Right lobe of liver (tissue), 6 donors: ENCODE data around the gene DOCK7. TPM values are rescaled to one million over a fixed set of nuclear protein-coding genes. Genes with fewer than 3 reads are reported as not detected.

Source experiments
- ATAC-seq, 4 donors: fragments of 200-7000 bp; cut with Tn5 transposase; one replicate each; pipeline ENCODE4 v1.9.1; 2020; ENCODE audit warnings: mild to moderate bottlenecking in 4 of 4, moderate library complexity in 4 of 4
- DNase-seq, 3 donors: peaks; one replicate each; pipeline ENCODE4 v3.0.0-alpha.2; 2020
- H3K27ac ChIP-seq, 3 donors: fragments of 200-600 bp; one replicate each; pipeline ENCODE4 v1.8.0; 2022
- H3K27me3 ChIP-seq, 2 donors: fragments of 200-600 bp; one replicate each; pipeline ENCODE4 v1.8.0; 2022
- H3K36me3 ChIP-seq, 4 donors: fragments of 200-600 bp; sonication (generic) in 1 of 4; one replicate each; pipeline versions ENCODE4 v1.5.1 to v1.8.0; 2017 to 2022; ENCODE audit warnings: control low read depth in 1 of 4
- H3K4me1 ChIP-seq, 4 donors: fragments of 200-600 bp; sonication (generic) in 1 of 4; one replicate each; pipeline versions ENCODE4 v1.5.1 to v1.8.0; 2017 to 2022; ENCODE audit warnings: control low read depth in 1 of 4
- H3K4me3 ChIP-seq, 3 donors: fragments of 200-600 bp; one replicate each; pipeline ENCODE4 v1.8.0; 2022
- H3K9me3 ChIP-seq, 4 donors: fragments of 200-600 bp; sonication (generic) in 1 of 4; one replicate each; pipeline versions ENCODE4 v1.5.1 to v1.8.0; 2017 to 2022; ENCODE audit warnings: control low read depth in 1 of 4
- POLR2A ChIP-seq: fragments of 450-650 bp; IDR thresholded peaks from one replicate; pipeline ENCODE4 v1.6.1; 2017; ENCODE audit warnings: antibody characterized with exemption, mild to moderate bottlenecking
- WGBS: methylation state at CpG from one replicate; pipeline ENCODE4 v1.1.6; 2018; ENCODE audit warnings: low coverage, low lambda C conversion rate; ENCODE audit not compliant: insufficient coverage; ENCODE audit errors: missing lambda C conversion rate; 5-methylcytosine and 5-hydroxymethylcytosine counted together
- intact Hi-C, 2 donors: fragments of 100-400 bp; cut with DNase I; formaldehyde crosslinking; loops; one replicate each; pipeline versions ENCODE4 v1.11.2 to v1.14.1; 2022
- total RNA-seq, 6 experiments: library from RNA; depleted of rRNA in 2 of 6; stranded (reverse); fragments of >200 nt in 2 of 6; fragmentation: NEBNext Ultra II Directional in 3 of 6; extraction: Animal tissue kit (Norgen Biotek cat#: 25700) in 3 of 6; gene quantifications; one replicate each; pipeline versions ENCODE4 v1.1.0 to v1.2.4, GENCODE V29; 2016 to 2023
- TF ChIP-seq, protein P1 (sequence below), 4 donors: fragments of 200-600 bp in 3 of 4; fragments of 450-650 bp in 1 of 4; IDR thresholded peaks; one replicate each; pipeline versions ENCODE4 v1.5.1 to v1.8.0; 2016 to 2022; ENCODE audit warnings: antibody characterized with exemption in 4 of 4, mild to moderate bottlenecking in 2 of 4
- donor health status: DM: no; HTN: yes; CAD: no.
- donor health status: DM: no; HTN: no; CAD: no.
- donor health status: DM: no; HTN: no; CAD: no.
- donor health status: DM: no; HTN: yes; CAD: no.
- donor health status: DM: no; HTN: yes; CAD: no.

Gene DOCK7
- total RNA-seq, 6 experiments from 2014 or later, result 14.1 to 28.4 (median 20.1) TPM

DNA sequence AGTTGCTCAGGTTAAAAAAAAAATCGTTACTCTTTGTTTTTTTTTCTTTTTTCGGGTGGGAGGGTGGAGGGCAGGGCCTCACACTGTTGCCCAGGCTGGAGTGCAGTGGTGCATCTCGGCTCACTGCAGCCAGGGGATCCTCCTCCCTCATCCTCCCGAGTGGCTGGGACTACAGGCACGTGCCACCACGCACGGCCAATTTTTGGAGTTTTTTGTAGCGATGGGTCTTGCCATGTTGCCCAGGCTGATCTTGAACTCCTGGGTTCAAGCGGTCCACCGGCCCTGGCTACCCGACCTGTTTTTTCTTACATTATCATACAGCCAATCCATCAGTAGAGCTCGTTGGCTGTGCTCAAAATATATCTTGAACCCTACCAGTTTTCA is 253.6 kb downstream of the DOCK7 start:
- Histone ChIP-seq H3K9me3 (no peaks in the 10 kb centered on the region), H3K36me3 (no peaks in the 10 kb centered on the region), H3K4me1 (peaks cover 0 to 18% (median 4%) of the 10 kb centered on the region in 4 donors), H3K27ac (no peak overlapping the region), H3K27me3 (no peaks in the 10 kb centered on the region), H3K4me3 (no peak overlapping the region)
- intact Hi-C loops, result no loop called here
- WGBS, result 71% methylated on average over 3 of the region's 12 CpGs
- ATAC-seq (no peak), DNase-seq (no peak)
- TF ChIP-seq POLR2A, result no peak
- TF ChIP-seq, protein P1, sequence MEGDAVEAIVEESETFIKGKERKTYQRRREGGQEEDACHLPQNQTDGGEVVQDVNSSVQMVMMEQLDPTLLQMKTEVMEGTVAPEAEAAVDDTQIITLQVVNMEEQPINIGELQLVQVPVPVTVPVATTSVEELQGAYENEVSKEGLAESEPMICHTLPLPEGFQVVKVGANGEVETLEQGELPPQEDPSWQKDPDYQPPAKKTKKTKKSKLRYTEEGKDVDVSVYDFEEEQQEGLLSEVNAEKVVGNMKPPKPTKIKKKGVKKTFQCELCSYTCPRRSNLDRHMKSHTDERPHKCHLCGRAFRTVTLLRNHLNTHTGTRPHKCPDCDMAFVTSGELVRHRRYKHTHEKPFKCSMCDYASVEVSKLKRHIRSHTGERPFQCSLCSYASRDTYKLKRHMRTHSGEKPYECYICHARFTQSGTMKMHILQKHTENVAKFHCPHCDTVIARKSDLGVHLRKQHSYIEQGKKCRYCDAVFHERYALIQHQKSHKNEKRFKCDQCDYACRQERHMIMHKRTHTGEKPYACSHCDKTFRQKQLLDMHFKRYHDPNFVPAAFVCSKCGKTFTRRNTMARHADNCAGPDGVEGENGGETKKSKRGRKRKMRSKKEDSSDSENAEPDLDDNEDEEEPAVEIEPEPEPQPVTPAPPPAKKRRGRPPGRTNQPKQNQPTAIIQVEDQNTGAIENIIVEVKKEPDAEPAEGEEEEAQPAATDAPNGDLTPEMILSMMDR (IDR thresholded peaks at IDR 0.05), result no peak

DNA sequence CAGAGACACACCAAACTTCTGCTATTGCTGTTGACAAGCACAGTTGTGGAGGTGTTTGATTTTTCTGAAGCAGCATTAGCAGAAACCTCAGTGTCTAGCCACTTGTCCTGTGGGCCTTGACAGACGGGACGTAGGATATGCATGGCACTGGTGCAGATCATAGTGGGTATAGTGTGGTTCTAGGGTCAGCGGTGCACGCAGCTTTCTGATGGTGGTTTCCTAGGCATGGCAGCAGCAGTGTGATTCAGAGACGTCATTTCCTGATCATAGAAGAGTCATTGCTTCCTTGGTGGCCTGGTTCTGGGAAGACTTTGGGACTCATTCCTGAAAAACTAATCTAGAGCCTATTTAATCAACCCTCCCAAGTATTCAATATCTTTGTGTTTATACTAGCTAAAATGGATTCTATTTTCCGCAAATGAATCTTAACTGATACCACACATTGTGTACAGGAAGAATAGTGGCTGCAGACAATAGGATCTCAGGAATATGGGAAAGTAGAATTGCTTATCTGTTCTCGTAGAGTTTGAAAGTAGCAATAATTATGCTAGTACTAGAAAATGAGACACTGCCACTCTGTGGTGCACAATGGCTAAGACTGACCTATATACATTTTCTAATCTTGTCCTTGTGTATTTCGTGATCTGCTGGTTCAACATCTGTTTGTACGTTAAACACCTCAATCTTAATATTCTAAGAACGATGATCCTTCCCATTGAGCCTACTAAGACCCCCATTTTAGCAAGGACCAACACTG is 254.1 kb downstream of the DOCK7 start:
- intact Hi-C loops, result no loop called here
- no peak for DNase-seq
- 72% methylated on average over 8 of the region's 10 CpGs for WGBS
- ATAC-seq, result no peak
- Histone ChIP-seq H3K36me3 (no peaks in the 10 kb centered on the region), H3K4me1 (peaks cover 0 to 13% (median 4%) of the 10 kb centered on the region in 4 donors), H3K27ac (no peak overlapping the region), H3K4me3 (no peak overlapping the region), H3K9me3 (no peaks in the 10 kb centered on the region), H3K27me3 (no peaks in the 10 kb centered on the region)
- TF ChIP-seq POLR2A, result no peak
- TF ChIP-seq, protein P1 (IDR thresholded peaks at IDR 0.05), result no peak

DNA sequence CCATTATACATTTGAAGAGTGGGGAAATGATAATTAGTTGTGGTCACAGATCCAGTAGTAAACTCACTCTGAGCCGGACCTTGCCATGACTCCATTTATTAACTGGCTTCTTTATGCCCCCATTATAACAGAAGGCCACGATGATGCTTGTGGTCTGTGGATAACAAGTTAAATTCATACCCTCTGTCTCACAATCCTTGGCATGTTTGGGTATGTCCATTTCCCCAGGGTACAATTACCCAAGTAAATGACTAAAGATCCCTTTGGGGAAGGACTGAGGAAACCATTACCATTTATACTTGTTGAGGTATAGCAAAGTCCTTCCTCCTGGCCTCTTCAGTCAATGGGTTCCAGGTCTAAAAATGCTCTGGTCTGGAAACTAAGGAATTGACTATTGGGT is 258.6 kb downstream of the DOCK7 start:
- WGBS, result 83% methylated on average over 2 of the region's 2 CpGs
- DNase-seq (no peak), ATAC-seq (no peak)
- no peak for TF ChIP-seq POLR2A
- TF ChIP-seq, protein P1 (IDR thresholded peaks at IDR 0.05), result no peak
- Histone ChIP-seq H3K9me3 (no peaks in the 10 kb centered on the region), H3K4me3 (no peak overlapping the region), H3K27me3 (no peaks in the 10 kb centered on the region), H3K27ac (no peak overlapping the region), H3K36me3 (no peaks in the 10 kb centered on the region), H3K4me1 (no peaks in the 10 kb centered on the region)
- intact Hi-C loops, result no loop called here

DNA sequence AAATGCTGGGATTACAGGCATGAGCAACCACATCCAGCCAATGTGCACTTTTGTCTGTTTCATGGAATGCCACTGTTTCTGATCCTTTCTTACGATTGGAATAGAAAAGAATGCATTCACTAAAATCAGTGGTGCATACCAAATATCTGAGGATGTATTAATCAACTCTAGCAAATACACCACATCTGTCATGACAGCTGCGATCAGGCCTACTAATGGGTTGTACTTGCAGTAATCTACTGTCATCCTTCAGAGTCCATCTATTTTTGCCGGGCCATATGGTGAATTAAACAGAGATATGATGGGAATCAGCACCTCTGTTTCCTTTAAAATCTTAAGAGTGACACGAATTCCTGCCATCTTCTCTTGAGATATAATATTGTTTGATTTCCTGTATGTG is 259.8 kb downstream of the DOCK7 start:
- ATAC-seq, result no peak
- Histone ChIP-seq H3K36me3 (no peaks in the 10 kb centered on the region), H3K9me3 (no peaks in the 10 kb centered on the region), H3K4me1 (no peaks in the 10 kb centered on the region), H3K27ac (no peak overlapping the region), H3K27me3 (no peaks in the 10 kb centered on the region), H3K4me3 (no peak overlapping the region)
- WGBS, result 84% methylated on average over 4 of the region's 4 CpGs
- TF ChIP-seq, protein P1 (IDR thresholded peaks at IDR 0.05), result no peak
- no peak for TF ChIP-seq POLR2A
- intact Hi-C loops, result no loop called here
- DNase-seq, result no peak
